CD1c-positive myeloid dendritic cell (primary cell): ENCODE data around the gene ITPRID1.

Source experiments
- DNase-seq: peaks from one replicate; pipeline ENCODE4 v3.0.0-alpha.2; 2016; ENCODE audit errors: extremely low spot score

The ITPRID1 gene

DNA sequence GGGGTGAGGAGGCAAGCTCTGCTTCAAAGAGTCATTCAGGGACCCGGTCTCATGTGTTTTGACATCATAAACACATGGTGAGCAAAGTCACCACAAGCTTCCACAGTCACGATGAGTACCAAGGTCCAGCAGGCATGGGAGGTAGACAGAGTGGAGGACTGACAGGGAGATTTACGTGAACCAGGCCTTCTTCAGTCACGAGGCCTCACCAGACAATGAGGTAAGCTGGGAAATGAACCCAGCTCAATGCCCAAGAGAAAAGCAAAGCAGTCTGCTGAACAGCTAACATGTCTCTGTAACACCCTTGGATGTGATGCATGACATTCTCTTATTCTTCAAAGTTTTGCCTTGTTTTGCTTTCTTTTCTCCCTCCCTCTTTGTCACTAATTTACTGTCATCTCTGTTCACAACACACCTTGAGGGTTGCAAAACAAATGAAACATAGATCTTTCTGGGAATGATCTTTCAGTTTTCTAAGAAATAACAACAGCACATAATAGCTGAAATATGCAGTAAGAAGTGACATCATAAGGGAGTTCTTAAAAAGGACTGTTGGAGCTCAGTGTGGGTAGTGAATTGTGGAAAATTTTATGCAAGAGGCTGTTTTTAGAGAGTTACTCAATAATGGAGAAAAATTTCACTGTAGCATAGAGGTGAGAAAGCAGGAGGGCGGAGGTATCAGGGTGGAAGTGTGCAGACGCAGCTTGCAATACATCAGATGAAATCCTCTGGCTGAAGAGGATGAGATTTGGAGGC is 182.1 kb downstream of the ITPRID1 start:
- DNase-seq, result peak; percentile 41

DNA sequence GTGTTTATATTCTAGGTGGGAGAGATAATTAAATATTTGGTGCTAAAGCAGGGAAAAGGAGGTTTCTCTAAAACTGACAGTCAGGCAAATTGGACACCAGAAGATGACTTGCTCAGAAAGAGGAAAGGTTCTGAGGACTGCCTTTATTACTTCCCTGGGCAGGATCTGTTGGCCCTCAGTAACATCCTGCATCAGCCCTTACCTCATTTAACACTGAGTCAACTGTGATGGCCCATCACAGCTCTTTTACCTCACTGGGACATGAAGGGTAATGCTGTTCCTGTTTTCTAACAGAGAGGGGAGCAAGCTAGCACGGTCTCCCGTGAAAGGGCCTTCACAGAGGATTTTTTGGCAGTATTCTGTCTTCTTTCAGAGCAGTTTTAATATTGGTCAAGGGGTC is 185.2 kb downstream of the ITPRID1 start:
- DNase-seq, result no peak

DNA sequence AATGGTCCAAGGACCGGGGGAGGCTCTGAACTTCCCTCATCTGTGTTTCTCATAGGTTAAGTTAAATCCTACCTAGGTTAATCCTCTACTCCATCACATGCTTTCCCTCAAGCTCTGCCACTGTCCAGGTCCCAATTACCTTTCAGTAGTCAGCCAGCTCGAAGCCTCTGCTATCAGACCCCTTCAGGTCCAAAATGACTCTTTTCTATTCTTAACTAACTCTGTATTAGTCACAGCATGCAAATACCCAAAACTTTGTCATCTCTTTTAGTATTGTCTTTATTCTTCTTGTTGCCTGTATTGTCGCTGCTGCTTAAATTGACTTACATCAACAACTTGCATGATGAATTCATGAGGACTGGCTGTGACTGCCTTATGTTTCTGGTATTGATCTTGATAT is 188.5 kb downstream of the ITPRID1 start:
- no peak for DNase-seq

DNA sequence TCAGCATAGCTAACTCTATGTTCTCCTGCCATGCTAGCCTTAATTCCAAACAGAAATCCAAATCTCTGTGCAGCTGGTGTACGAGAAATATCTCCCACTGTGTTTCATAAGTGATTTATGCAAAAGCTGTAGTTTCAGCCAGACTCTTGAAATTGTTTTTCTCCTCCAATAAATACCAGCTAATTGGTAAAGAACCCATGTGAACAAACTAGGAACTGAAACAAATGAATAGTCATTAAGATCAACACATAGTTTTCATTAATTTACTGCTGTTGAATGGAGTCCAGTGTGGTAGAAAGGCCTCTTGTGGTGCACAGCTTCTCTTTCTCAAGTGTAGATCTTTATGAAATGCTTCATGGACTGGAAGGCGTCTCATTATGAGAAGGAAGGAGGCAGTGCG is 191.5 kb downstream of the ITPRID1 start:
- no peak for DNase-seq

DNA sequence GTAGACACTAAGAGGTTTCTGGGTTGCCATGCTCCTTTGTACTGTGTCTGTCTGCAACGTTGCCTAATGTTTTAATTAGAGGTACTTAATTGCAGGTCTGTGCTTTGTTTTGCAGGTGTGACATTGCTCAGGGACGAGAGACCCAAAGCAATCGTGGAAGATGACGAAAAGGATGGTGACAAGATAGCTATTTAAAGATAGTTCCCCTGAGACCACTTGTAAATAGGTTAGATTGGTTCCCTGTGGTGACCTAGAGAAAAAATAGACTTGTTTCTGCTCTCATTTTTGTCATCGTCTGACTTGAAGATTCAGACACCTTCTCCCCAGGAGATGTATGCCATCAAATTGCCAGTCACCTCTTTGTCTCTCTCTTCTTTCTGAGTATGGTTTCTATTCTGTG is 193.2 kb downstream of the ITPRID1 start:
- no peak for DNase-seq
